ENCODE measurements around the gene HBP1.

The HBP1 gene, protein sequence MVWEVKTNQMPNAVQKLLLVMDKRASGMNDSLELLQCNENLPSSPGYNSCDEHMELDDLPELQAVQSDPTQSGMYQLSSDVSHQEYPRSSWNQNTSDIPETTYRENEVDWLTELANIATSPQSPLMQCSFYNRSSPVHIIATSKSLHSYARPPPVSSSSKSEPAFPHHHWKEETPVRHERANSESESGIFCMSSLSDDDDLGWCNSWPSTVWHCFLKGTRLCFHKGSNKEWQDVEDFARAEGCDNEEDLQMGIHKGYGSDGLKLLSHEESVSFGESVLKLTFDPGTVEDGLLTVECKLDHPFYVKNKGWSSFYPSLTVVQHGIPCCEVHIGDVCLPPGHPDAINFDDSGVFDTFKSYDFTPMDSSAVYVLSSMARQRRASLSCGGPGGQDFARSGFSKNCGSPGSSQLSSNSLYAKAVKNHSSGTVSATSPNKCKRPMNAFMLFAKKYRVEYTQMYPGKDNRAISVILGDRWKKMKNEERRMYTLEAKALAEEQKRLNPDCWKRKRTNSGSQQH

DNA sequence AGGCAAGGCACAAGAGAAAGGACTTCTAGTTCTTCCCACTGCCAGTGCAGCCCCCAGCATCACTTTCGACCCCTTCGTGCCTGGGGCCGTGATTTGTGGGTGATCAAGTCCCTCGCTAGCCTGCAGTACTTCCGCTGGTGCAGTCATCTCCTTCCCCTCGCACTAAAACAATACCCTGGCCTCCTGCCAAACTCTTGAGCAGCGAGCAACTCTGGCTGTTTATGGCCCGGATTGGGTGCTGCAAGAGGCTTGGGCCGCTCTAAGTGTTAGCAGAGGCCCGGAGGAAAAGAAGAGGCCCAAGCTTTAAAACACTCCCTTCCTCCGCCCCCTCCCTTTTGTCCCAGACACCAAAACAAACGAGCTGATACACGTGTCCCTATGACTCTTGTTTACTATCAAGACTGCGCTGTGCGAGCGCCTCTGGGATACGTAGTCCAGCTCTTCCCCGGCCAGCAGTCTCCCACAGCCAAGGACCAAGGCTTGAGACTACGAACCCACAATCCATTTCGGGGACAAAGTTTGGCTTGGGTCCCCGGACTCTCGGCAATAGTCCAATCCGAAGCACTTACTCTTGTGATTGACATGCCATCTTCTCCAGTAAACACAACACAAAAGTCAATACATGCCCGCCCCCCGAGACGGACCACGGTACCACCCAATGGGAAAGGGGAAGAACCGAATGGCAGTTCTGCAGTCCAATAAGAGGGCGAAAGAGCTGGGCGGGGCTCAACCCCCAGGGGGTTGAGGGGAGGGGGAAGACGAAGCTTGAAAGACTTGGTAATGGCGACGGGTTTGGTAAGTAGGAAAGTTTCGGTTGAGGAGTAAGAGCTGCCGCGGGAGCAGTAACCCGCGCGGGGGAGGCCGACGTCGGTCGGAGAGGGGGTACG is at the start of gene HBP1:
TSS of gene HBP1 (plus strand) at position 771 of the 887 bp plus-strand sequence. CDS start 10,891 bp downstream, outside the sequence.
- TF ChIP-seq, protein P1, sequence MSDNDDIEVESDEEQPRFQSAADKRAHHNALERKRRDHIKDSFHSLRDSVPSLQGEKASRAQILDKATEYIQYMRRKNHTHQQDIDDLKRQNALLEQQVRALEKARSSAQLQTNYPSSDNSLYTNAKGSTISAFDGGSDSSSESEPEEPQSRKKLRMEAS (IDR thresholded peaks at IDR 0.05; ENCODE audit: low read depth, low read length), result peak; percentile 99
- TF ChIP-seq, protein P2, sequence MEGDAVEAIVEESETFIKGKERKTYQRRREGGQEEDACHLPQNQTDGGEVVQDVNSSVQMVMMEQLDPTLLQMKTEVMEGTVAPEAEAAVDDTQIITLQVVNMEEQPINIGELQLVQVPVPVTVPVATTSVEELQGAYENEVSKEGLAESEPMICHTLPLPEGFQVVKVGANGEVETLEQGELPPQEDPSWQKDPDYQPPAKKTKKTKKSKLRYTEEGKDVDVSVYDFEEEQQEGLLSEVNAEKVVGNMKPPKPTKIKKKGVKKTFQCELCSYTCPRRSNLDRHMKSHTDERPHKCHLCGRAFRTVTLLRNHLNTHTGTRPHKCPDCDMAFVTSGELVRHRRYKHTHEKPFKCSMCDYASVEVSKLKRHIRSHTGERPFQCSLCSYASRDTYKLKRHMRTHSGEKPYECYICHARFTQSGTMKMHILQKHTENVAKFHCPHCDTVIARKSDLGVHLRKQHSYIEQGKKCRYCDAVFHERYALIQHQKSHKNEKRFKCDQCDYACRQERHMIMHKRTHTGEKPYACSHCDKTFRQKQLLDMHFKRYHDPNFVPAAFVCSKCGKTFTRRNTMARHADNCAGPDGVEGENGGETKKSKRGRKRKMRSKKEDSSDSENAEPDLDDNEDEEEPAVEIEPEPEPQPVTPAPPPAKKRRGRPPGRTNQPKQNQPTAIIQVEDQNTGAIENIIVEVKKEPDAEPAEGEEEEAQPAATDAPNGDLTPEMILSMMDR (IDR thresholded peaks at IDR 0.05; ENCODE audit: low read depth, low read length), result no peak
- peak; percentile 84 for TF ChIP-seq MYC (IDR thresholded peaks at IDR 0.05; ENCODE audit: low read depth, low read length)
- TF ChIP-seq POLR2A (IDR thresholded peaks at IDR 0.05; ENCODE audit: extremely low read depth, insufficient read length), result peak; percentile 44

DNA sequence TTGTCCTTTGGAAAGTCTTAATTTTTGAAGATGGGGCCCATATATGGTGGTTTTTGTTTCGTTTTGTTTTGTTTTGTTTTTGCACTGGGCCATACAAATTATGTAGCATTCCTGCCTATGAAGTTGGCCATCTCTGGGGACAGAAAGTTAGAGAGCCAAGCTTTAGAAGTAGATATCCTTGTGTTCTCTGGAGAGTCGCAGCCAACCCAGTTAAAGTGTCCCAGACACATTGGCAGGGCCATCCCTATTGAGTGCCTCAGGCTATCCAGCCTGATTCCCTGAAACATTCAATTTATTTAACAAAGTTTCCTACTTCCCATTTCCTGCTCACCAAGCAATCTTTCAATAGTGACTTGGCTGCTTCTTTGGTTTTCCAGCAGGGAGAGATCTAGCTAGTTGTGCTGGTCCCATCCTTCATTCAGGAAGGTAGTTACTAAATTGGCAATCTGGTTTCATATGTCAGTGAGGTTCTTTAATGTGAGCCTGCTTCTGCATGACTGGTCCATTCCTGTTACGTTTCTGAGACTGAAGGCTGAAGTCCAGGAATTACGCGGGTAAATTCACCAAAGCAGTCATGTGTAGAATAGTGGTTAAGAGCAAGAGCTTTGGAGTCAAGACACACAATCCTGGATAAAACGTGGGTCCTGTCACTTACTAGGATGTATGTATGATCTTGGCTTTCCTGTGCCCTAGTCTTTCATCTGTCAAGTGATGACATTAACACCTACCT is 49.3 kb upstream of the HBP1 start:
- H3K4me3 ChIP-seq (ENCODE audit: low read depth, low read length), result no peak overlapping the region
- no peak for DNase-seq (ENCODE audit: low read depth)
- TF ChIP-seq, protein P2 (IDR thresholded peaks at IDR 0.05; ENCODE audit: low read depth, low read length), result no peak
- TF ChIP-seq MYC (IDR thresholded peaks at IDR 0.05; ENCODE audit: low read depth, low read length) (no peak), POLR2A (IDR thresholded peaks at IDR 0.05; ENCODE audit: extremely low read depth, insufficient read length) (no peak)
- TF ChIP-seq, protein P1 (IDR thresholded peaks at IDR 0.05; ENCODE audit: low read depth, low read length), result no peak

More for the DNA sequence above, at the start of gene HBP1:
- peak; percentile 100 for DNase-seq (ENCODE audit: low read depth)
- H3K4me3 ChIP-seq (ENCODE audit: low read depth, low read length), result peak within 1 kb of the TSS; percentile 85

DNA sequence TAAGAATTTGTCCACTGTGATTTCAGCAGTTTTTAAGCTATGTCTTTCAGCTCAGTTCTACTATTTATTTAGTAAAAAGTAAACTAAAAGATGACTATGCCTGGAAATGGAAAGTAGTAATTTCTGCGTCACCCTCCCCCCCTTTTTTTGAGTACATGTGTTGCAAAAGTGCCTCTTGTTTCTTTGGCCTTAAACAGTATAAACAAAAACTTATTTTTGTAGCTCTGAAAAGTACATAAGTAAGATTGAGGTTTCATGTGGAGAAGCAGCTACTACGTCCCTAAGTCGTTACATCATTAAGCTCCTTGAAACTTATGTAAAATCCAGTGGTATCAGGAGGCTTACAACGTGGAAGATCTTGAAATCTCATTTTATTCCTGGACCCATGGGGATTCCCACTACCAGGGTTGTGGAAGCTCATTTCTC is 46.3 kb upstream of the HBP1 start:
- TF ChIP-seq POLR2A (IDR thresholded peaks at IDR 0.05; ENCODE audit: extremely low read depth, insufficient read length) (no peak), MYC (IDR thresholded peaks at IDR 0.05; ENCODE audit: low read depth, low read length) (no peak)
- TF ChIP-seq, protein P1 (IDR thresholded peaks at IDR 0.05; ENCODE audit: low read depth, low read length), result no peak
- TF ChIP-seq, protein P2 (IDR thresholded peaks at IDR 0.05; ENCODE audit: low read depth, low read length), result no peak
- H3K4me3 ChIP-seq (ENCODE audit: low read depth, low read length), result no peak overlapping the region
- no peak for DNase-seq (ENCODE audit: low read depth)

DNA sequence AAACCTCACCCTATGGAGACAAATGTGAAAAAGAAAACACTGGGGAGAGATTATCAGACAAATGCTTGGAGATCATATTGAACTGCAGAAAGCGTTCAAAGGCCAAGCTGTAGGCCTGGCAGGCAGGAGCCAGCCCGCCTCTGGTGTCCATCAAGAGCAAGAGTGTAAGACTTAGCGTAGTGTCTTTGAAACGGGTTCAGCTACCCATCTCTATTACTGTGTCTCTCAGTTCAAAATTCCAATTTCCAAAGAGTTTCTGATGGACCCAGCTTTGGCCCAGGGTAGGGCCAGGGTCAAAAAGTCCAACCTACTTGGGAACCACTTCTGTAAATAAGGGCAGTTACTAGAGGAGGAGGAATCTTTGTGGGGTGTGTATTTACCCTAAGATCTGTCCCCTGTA is 45.4 kb upstream of the HBP1 start:
- TF ChIP-seq MYC (IDR thresholded peaks at IDR 0.05; ENCODE audit: low read depth, low read length) (no peak), POLR2A (IDR thresholded peaks at IDR 0.05; ENCODE audit: extremely low read depth, insufficient read length) (no peak)
- TF ChIP-seq, protein P2 (IDR thresholded peaks at IDR 0.05; ENCODE audit: low read depth, low read length), result no peak
- TF ChIP-seq, protein P1 (IDR thresholded peaks at IDR 0.05; ENCODE audit: low read depth, low read length), result no peak
- no peak for DNase-seq (ENCODE audit: low read depth)
- no peak overlapping the region for H3K4me3 ChIP-seq (ENCODE audit: low read depth, low read length)

DNA sequence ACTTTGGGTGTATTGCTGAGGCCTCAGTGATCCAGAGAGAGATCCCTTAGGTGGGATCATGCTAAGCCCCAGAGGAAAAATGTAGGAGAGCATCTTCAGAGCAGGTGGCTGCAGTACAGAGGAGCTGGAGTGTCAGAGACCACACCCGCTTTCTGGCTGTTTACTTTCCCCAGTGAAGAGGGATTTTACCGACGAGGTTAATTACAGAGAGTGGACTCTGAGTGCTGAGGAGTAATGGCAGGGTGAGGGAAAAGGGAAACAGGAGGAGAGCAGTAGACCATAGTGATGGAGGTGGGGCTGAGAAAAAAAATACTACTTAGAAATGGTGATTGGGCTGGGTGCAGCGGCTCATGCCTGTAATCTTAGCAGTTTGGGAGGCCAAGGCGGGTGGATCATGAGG is 43.3 kb upstream of the HBP1 start:
- no peak overlapping the region for H3K4me3 ChIP-seq (ENCODE audit: low read depth, low read length)
- no peak for DNase-seq (ENCODE audit: low read depth)
- TF ChIP-seq POLR2A (IDR thresholded peaks at IDR 0.05; ENCODE audit: extremely low read depth, insufficient read length) (no peak), MYC (IDR thresholded peaks at IDR 0.05; ENCODE audit: low read depth, low read length) (no peak)
- TF ChIP-seq, protein P1 (IDR thresholded peaks at IDR 0.05; ENCODE audit: low read depth, low read length), result no peak
- TF ChIP-seq, protein P2 (IDR thresholded peaks at IDR 0.05; ENCODE audit: low read depth, low read length), result no peak

All from NB4 (cell line).